GM20431 (cell line): ENCODE data around the gene NDOR1.

Experiments used
- in situ Hi-C: fragments of 300-500 bp; cut with MseI, MboI; formaldehyde crosslinking; loops from one replicate; pipeline ENCODE4 v1.15.0; 2020; ENCODE audit warnings: low sequenced_read_pairs; ENCODE audit not compliant: unreplicated experiment

The NDOR1 gene

GRCh38 chr9:137195525-137196220 lies 9.8 kb upstream of the NDOR1 start:
- in situ Hi-C loops = no loop called here

GRCh38 chr9:137198051-137198901 lies 7.2 kb upstream of the NDOR1 start:
- in situ Hi-C loops = no loop called here

- in situ Hi-C loops = no loop called here
These were observed 6.6 kb upstream of the NDOR1 start for GRCh38 chr9:137198902-137199283.

- in situ Hi-C loops = no loop called here
These were observed 5.9 kb upstream of the NDOR1 start for GRCh38 chr9:137199411-137200121.

- in situ Hi-C loops = no loop called here
These were observed 4.9 kb upstream of the NDOR1 start, which contains the start of gene TPRN for GRCh38 chr9:137200311-137201204. TSS of gene TPRN (minus strand) at chr9:137200741. CDS start at chr9:137200711, 30 bp downstream.

GRCh38 chr9:137201205-137201868 lies 4.2 kb upstream of the NDOR1 start:
- in situ Hi-C loops = no loop called here

GRCh38 chr9:137202966-137203365 lies 2.5 kb upstream of the NDOR1 start:
- in situ Hi-C loops = no loop called here

- in situ Hi-C loops = no loop called here
These were observed 772 bp upstream of the NDOR1 start for GRCh38 chr9:137204731-137205125.

GRCh38 chr9:137206602-137207001 lies 1.1 kb downstream of the NDOR1 start:
- in situ Hi-C loops = no loop called here

GRCh38 chr9:137211532-137211931 lies 6.0 kb downstream of the NDOR1 start:
- in situ Hi-C loops = no loop called here

GRCh38 chr9:137212520-137212919 lies 7.0 kb downstream of the NDOR1 start:
- in situ Hi-C loops = no loop called here

- in situ Hi-C loops = no loop called here
These were observed 7.9 kb downstream of the NDOR1 start for GRCh38 chr9:137213160-137214060.

- in situ Hi-C loops = no loop called here
These were observed 9.1 kb downstream of the NDOR1 start for GRCh38 chr9:137214620-137215019.

- in situ Hi-C loops = no loop called here
These were observed 9.9 kb downstream of the NDOR1 start for GRCh38 chr9:137215196-137215986.

- in situ Hi-C loops = no loop called here
These were observed 10.9 kb downstream of the NDOR1 start for GRCh38 chr9:137216188-137216965.

- in situ Hi-C loops = no loop called here
These were observed 12.0 kb downstream of the NDOR1 start for GRCh38 chr9:137217276-137218211.
